HEK293 (cell line): ENCODE results near the gene TOP3A.
"Not testable (repeated sequence)": the region's sequence is repeated elsewhere in the genome, so short reads cannot be mapped to it uniquely, and the experiment has no call there.

Experiments used
- CTCF ChIA-PET: fragments of 350-600 bp; formaldehyde crosslinking; extraction: SDS; loops from one replicate; lab custom pipeline; 2021; ENCODE audit warnings: antibody characterized with exemption; lab: Yijun Ruan, JAX
- POLR2A ChIA-PET: fragments of 300-600 bp; formaldehyde crosslinking; extraction: SDS; loops from one replicate; lab custom pipeline; 2020; ENCODE audit warnings: antibody characterized with exemption, inconsistent platforms; lab: Yijun Ruan, JAX
- H3K27ac ChIP-seq: fragments of 200-500 bp; sonication (Bioruptor generic); 2 replicates; pipeline ENCODE4 v1.5.1; 2014; ENCODE audit warnings: low read depth, low read length, control low read depth, inconsistent platforms; ENCODE audit errors: extremely low read depth
- H3K36me3 ChIP-seq, 2 experiments: fragments of 200-500 bp in 1 of 2; sonication (Bioruptor generic) in 1 of 2; 1 replicate in 1 of 2; 2 replicates in 1 of 2; pipeline ENCODE4 v1.5.1; 2014 to 2017; ENCODE audit warnings: inconsistent platforms in 2 of 2, low read length in 2 of 2; ENCODE audit not compliant: control insufficient read depth in 2 of 2, insufficient read depth in 1 of 2
- H3K4me1 ChIP-seq: fragments of 200-500 bp; sonication (Bioruptor generic); 2 replicates; pipeline ENCODE4 v1.5.1; 2014; ENCODE audit warnings: mild to moderate bottlenecking, low read length, inconsistent platforms; ENCODE audit not compliant: control insufficient read depth, insufficient read depth
- H3K4me3 ChIP-seq: 2 replicates; pipeline ENCODE4 v1.5.1; 2011; ENCODE audit warnings: low read depth, mild to moderate bottlenecking, control low read depth, low read length, moderate library complexity
- H3K9me3 ChIP-seq: fragments of 200-500 bp; sonication (Bioruptor generic); 2 replicates; pipeline ENCODE4 v1.5.1; 2014; ENCODE audit warnings: low read depth, low read length, inconsistent platforms; ENCODE audit not compliant: control insufficient read depth, insufficient read depth
- BCL11B ChIP-seq: fragments of 450-650 bp; formaldehyde crosslinking; IDR thresholded peaks from 2 replicates; pipeline ENCODE4 v1.5.1; 2016; ENCODE audit warnings: low read depth, missing biosample characterization, missing genetic modification characterization
- FEZF1 ChIP-seq: fragments of 450-650 bp; formaldehyde crosslinking; IDR thresholded peaks from 2 replicates; pipeline ENCODE4 v1.5.1; 2016; ENCODE audit warnings: missing biosample characterization, missing genetic modification characterization
- HOXD13 ChIP-seq: sonication (generic); formaldehyde crosslinking; IDR thresholded peaks from 2 replicates; pipeline ENCODE4 v1.8.0; 2022; ENCODE audit warnings: missing genetic modification reagents, borderline replicate concordance
- KLF8 ChIP-seq: fragments of 450-650 bp; formaldehyde crosslinking; IDR thresholded peaks from 2 replicates; pipeline ENCODE4 v1.5.1; 2016; ENCODE audit warnings: missing biosample characterization, missing genetic modification characterization
- SP2 ChIP-seq: fragments of 450-650 bp; formaldehyde crosslinking; IDR thresholded peaks from 2 replicates; pipeline ENCODE4 v1.5.1; 2016; ENCODE audit warnings: missing biosample characterization, missing genetic modification characterization
- SP3 ChIP-seq: fragments of 450-650 bp; formaldehyde crosslinking; IDR thresholded peaks from 2 replicates; pipeline ENCODE4 v1.5.1; 2016; ENCODE audit warnings: missing biosample characterization, missing genetic modification characterization
- ZBTB21 ChIP-seq: fragments of 450-650 bp; formaldehyde crosslinking; IDR thresholded peaks from 2 replicates; pipeline ENCODE4 v1.5.1; 2017; ENCODE audit warnings: missing biosample characterization, missing genetic modification characterization
- ZBTB48 ChIP-seq: fragments of 450-650 bp; formaldehyde crosslinking; IDR thresholded peaks from 2 replicates; pipeline ENCODE4 v1.5.1; 2016; ENCODE audit warnings: missing biosample characterization, missing genetic modification characterization
- ZBTB8A ChIP-seq: fragments of 450-650 bp; formaldehyde crosslinking; IDR thresholded peaks from 2 replicates; pipeline ENCODE4 v1.5.1; 2016; ENCODE audit warnings: missing biosample characterization, missing genetic modification characterization
- ZFHX2 ChIP-seq: fragments of 450-650 bp; formaldehyde crosslinking; conservative IDR thresholded peaks from 2 replicates; pipeline ENCODE4 v1.5.1; 2016; ENCODE audit warnings: missing biosample characterization, missing genetic modification characterization
- ZFP37 ChIP-seq: fragments of 450-650 bp; formaldehyde crosslinking; IDR thresholded peaks from 2 replicates; pipeline ENCODE4 v1.5.1; 2016; ENCODE audit warnings: missing biosample characterization, missing genetic modification characterization
- ZNF140 ChIP-seq: fragments of 450-650 bp; formaldehyde crosslinking; IDR thresholded peaks from 2 replicates; pipeline ENCODE4 v1.5.1; 2016; ENCODE audit warnings: missing biosample characterization, missing genetic modification characterization
- ZNF174 ChIP-seq: fragments of 450-650 bp; formaldehyde crosslinking; IDR thresholded peaks from 2 replicates; pipeline ENCODE4 v1.5.0; 2017; ENCODE audit warnings: missing biosample characterization, mild to moderate bottlenecking, missing genetic modification characterization
- ZNF292 ChIP-seq: fragments of 450-650 bp; formaldehyde crosslinking; IDR thresholded peaks from 2 replicates; pipeline ENCODE4 v1.5.1; 2016; ENCODE audit warnings: low read depth, missing biosample characterization, missing genetic modification characterization, borderline replicate concordance
- ZNF544 ChIP-seq: fragments of 450-650 bp; formaldehyde crosslinking; IDR thresholded peaks from 2 replicates; pipeline ENCODE4 v1.5.0; 2017; ENCODE audit warnings: missing biosample characterization, missing genetic modification characterization
- ZNF585B ChIP-seq: fragments of 450-650 bp; formaldehyde crosslinking; IDR thresholded peaks from 2 replicates; pipeline ENCODE4 v1.5.1; 2016; ENCODE audit warnings: missing biosample characterization, missing genetic modification characterization
- ZNF596 ChIP-seq: fragments of 450-650 bp; IDR thresholded peaks from 2 replicates; pipeline ENCODE4 v1.5.0; 2018; ENCODE audit warnings: missing biosample characterization, mild to moderate bottlenecking, missing genetic modification characterization, moderate library complexity
- ZNF670 ChIP-seq: fragments of 450-650 bp; formaldehyde crosslinking; IDR thresholded peaks from 2 replicates; pipeline ENCODE4 v1.5.1; 2016; ENCODE audit warnings: missing biosample characterization, missing genetic modification characterization, low read depth
- ZNF701 ChIP-seq: fragments of 450-650 bp; formaldehyde crosslinking; IDR thresholded peaks from 2 replicates; pipeline ENCODE4 v1.5.1; 2016; ENCODE audit warnings: missing biosample characterization, missing genetic modification characterization
- TF ChIP-seq, protein P1 (sequence below): IDR thresholded peaks from 2 replicates; pipeline ENCODE4 v1.6.1; 2011; ENCODE audit warnings: mild to moderate bottlenecking, low read depth, low read length, borderline replicate concordance
- TF ChIP-seq, protein P2 (sequence below): fragments of 450-650 bp; formaldehyde crosslinking; IDR thresholded peaks from 2 replicates; pipeline ENCODE4 v1.5.1; 2017; ENCODE audit warnings: missing biosample characterization, missing genetic modification characterization
- TF ChIP-seq, protein P3 (sequence below): fragments of 450-650 bp; formaldehyde crosslinking; IDR thresholded peaks from 2 replicates; pipeline ENCODE4 v1.5.1; 2016; ENCODE audit warnings: missing biosample characterization, missing genetic modification characterization
- TF ChIP-seq, protein P4 (sequence below): fragments of 450-650 bp; formaldehyde crosslinking; IDR thresholded peaks from 2 replicates; pipeline ENCODE4 v1.5.1; 2016; ENCODE audit warnings: missing biosample characterization, missing genetic modification characterization
- TF ChIP-seq, protein P5 (sequence below): fragments of 450-650 bp; IDR thresholded peaks from 2 replicates; pipeline ENCODE4 v1.5.1; 2018; ENCODE audit warnings: missing biosample characterization, mild to moderate bottlenecking, missing genetic modification characterization

The TOP3A gene

DNA sequence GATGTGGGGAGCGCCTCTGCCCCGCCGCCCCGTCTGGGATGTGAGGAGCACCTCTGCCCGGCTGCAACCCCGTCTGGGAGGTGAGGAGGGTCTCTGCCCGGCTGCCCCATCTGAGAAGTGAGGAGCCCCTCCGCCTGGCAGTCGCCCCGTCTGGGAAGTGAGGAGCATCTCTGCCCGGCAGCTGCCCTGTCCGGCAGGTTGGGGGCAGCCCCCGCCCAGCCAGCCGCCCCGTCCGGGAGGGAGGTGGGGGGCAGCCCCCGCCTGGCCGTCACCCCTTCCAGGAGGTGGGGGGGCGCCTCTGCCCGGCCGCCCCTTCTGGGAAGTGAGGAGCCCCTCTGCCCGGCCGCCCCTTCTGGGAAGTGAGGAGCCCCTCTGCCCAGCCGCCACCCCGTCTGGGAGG lies 23.4 kb upstream of the TOP3A start:
- H3K27ac ChIP-seq, POLR2A ChIA-PET, H3K4me1 ChIP-seq, H3K9me3 ChIP-seq, H3K4me3 ChIP-seq: not testable (repeated sequence)
- CTCF ChIA-PET, result interaction anchor here (0.7 kb wide), 1 partner anchor 81 kb away, joined by 3 read pairs; no protein-coding TSS in a partner anchor
- peaks cover 38 to 70% of the 10 kb centered on the region in 2 experiments for H3K36me3 ChIP-seq

DNA sequence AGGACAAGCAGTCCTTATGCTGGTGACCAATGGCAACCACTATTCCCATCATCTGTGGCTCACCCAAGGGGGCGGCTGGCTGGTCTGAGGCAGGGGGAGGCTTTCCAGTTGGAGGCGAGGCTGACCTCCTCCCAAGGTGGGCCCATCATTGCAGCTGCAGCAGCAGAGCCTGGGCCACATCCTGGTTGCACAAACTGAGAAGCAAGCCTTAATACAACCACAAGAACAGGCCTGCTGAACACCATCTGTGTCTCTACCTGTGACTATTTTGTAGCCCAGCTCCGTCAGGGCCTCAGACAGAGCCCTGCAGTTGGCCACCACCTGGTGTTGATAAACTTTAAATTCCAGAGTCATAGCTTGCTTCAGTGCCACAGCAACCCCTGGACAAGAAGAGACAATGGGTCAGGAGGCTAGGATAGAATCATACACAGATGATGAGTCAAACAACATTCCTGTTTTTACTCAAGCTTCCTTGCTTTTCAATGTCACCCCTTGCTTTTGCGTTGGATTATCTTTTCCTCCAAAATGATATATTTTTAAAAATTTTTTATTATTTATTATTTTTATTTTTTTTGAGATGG lies 18.2 kb upstream of the TOP3A start:
- Histone ChIP-seq H3K4me3 (no peak overlapping the region), H3K4me1 (no peaks in the 10 kb centered on the region), H3K27ac (no peak overlapping the region), H3K9me3 (no peaks in the 10 kb centered on the region), H3K36me3 (peaks cover 14 to 81% of the 10 kb centered on the region in 2 experiments)
- ChIA-PET POLR2A (interaction anchor here (0.7 kb wide), 1 partner anchor 9 kb away, joined by 3 read pairs; no protein-coding TSS in a partner anchor), CTCF (interaction anchor here (0.6 to 1.7 kb wide), 4 partner anchors 10 to 116 kb away, joined by 3 to 6 read pairs (median 4); no protein-coding TSS in a partner anchor)
- TF ChIP-seq FEZF1 (tag by site-specific recombination), result no peak
- TF ChIP-seq ZNF701 (tag by site-specific recombination), result no peak
- TF ChIP-seq, protein P1, sequence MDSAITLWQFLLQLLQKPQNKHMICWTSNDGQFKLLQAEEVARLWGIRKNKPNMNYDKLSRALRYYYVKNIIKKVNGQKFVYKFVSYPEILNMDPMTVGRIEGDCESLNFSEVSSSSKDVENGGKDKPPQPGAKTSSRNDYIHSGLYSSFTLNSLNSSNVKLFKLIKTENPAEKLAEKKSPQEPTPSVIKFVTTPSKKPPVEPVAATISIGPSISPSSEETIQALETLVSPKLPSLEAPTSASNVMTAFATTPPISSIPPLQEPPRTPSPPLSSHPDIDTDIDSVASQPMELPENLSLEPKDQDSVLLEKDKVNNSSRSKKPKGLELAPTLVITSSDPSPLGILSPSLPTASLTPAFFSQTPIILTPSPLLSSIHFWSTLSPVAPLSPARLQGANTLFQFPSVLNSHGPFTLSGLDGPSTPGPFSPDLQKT, result no peak
- no peak for TF ChIP-seq ZNF544 (tag by site-specific recombination)
- no peak for TF ChIP-seq ZBTB8A (tag by site-specific recombination)
- no peak for TF ChIP-seq ZNF596 (tag by site-specific recombination)
- TF ChIP-seq ZFP37, result no peak
- no peak for TF ChIP-seq KLF8 (tag by site-specific recombination)
- TF ChIP-seq HOXD13, result no peak
- no peak for TF ChIP-seq ZNF670 (tag by site-specific recombination)
- TF ChIP-seq SP3 (tag by site-specific recombination), result no peak
- TF ChIP-seq ZNF174 (tag by site-specific recombination), result no peak
- TF ChIP-seq BCL11B (tag by site-specific recombination), result no peak
- TF ChIP-seq ZNF140 (tag by site-specific recombination), result no peak
- no peak for TF ChIP-seq ZNF292

DNA sequence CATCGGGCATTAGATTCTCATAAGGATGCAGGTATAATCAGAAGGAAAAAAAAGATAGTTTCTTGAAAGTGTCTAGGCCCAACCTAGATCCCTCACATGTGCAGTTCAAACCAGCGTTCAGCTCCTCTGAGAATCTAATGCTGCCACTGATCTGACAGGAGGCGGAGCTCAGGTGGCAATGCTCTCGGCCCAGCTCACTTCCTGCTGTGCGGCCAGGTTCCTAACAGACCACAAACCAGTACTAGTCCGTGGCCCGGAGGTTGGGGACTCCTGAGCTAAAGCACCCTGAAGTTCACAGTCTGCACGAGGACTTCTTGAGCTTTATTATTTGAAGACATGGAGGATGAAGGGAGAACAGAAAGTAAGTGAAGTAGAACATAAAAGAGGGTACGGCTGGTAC lies 17.1 kb upstream of the TOP3A start:
- POLR2A ChIA-PET, result no interaction called here
- TF ChIP-seq, protein P2, sequence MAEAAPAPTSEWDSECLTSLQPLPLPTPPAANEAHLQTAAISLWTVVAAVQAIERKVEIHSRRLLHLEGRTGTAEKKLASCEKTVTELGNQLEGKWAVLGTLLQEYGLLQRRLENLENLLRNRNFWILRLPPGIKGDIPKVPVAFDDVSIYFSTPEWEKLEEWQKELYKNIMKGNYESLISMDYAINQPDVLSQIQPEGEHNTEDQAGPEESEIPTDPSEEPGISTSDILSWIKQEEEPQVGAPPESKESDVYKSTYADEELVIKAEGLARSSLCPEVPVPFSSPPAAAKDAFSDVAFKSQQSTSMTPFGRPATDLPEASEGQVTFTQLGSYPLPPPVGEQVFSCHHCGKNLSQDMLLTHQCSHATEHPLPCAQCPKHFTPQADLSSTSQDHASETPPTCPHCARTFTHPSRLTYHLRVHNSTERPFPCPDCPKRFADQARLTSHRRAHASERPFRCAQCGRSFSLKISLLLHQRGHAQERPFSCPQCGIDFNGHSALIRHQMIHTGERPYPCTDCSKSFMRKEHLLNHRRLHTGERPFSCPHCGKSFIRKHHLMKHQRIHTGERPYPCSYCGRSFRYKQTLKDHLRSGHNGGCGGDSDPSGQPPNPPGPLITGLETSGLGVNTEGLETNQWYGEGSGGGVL (tag by site-specific recombination), result no peak
- TF ChIP-seq ZNF585B (tag by site-specific recombination) (no peak), ZFHX2 (tag by site-specific recombination) (no peak), ZBTB21 (tag by site-specific recombination) (no peak), SP2 (no peak), ZBTB48 (tag by site-specific recombination) (no peak)
- TF ChIP-seq, protein P3, sequence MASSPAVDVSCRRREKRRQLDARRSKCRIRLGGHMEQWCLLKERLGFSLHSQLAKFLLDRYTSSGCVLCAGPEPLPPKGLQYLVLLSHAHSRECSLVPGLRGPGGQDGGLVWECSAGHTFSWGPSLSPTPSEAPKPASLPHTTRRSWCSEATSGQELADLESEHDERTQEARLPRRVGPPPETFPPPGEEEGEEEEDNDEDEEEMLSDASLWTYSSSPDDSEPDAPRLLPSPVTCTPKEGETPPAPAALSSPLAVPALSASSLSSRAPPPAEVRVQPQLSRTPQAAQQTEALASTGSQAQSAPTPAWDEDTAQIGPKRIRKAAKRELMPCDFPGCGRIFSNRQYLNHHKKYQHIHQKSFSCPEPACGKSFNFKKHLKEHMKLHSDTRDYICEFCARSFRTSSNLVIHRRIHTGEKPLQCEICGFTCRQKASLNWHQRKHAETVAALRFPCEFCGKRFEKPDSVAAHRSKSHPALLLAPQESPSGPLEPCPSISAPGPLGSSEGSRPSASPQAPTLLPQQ (tag by site-specific recombination), result no peak
- TF ChIP-seq, protein P4, sequence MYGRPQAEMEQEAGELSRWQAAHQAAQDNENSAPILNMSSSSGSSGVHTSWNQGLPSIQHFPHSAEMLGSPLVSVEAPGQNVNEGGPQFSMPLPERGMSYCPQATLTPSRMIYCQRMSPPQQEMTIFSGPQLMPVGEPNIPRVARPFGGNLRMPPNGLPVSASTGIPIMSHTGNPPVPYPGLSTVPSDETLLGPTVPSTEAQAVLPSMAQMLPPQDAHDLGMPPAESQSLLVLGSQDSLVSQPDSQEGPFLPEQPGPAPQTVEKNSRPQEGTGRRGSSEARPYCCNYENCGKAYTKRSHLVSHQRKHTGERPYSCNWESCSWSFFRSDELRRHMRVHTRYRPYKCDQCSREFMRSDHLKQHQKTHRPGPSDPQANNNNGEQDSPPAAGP (tag by site-specific recombination), result no peak
- TF ChIP-seq, protein P5, sequence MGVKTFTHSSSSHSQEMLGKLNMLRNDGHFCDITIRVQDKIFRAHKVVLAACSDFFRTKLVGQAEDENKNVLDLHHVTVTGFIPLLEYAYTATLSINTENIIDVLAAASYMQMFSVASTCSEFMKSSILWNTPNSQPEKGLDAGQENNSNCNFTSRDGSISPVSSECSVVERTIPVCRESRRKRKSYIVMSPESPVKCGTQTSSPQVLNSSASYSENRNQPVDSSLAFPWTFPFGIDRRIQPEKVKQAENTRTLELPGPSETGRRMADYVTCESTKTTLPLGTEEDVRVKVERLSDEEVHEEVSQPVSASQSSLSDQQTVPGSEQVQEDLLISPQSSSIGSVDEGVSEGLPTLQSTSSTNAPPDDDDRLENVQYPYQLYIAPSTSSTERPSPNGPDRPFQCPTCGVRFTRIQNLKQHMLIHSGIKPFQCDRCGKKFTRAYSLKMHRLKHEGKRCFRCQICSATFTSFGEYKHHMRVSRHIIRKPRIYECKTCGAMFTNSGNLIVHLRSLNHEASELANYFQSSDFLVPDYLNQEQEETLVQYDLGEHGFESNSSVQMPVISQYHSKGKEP (tag by site-specific recombination), result no peak

More for the DNA sequence above, 17.1 kb upstream of the TOP3A start:
- CTCF ChIA-PET, result interaction anchor here (1.7 kb wide), 1 partner anchor 11 kb away, joined by 6 read pairs; no protein-coding TSS in a partner anchor
- Histone ChIP-seq H3K9me3 (no peaks in the 10 kb centered on the region), H3K4me1 (no peaks in the 10 kb centered on the region), H3K4me3 (no peak overlapping the region), H3K36me3 (peaks cover 14 to 87% of the 10 kb centered on the region in 2 experiments), H3K27ac (no peak overlapping the region)
